NCI-H1436 treated with DMSO at 0.1 percent for 48 hours (cell line): Measurements from ENCODE around the gene SETBP1.

ENCODE experiments used
- DNase-seq: peaks from one replicate; lab custom pipeline; 2025; lab: John Stamatoyannopoulos, UW

SETBP1 gene

GRCh38 chr18:45069546-45069945, 388.9 kb downstream of the SETBP1 start:
- DNase-seq, result no peak

- no peak for DNase-seq
Observed at GRCh38 chr18:45071956-45072355, 391.3 kb downstream of the SETBP1 start.

DNA sequence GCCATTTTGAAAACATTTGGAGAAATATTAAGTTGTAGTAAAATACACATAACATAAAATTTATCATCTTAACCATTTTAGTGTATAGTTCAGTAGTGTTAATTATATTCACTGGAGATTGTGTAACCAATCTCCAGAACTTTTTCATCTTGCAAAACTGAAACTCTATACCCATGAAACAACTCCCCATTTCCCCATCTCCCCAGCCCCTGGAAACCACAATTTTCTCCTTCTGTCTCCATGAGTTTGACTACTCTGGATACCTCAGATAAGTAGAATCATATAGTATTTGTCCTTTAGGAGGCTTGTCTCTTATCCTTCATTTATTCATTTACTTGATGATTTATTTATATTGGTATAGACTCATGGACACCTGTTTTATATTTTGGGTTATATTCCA, 392.9 kb downstream of the SETBP1 start:
- DNase-seq, result no peak

DNA sequence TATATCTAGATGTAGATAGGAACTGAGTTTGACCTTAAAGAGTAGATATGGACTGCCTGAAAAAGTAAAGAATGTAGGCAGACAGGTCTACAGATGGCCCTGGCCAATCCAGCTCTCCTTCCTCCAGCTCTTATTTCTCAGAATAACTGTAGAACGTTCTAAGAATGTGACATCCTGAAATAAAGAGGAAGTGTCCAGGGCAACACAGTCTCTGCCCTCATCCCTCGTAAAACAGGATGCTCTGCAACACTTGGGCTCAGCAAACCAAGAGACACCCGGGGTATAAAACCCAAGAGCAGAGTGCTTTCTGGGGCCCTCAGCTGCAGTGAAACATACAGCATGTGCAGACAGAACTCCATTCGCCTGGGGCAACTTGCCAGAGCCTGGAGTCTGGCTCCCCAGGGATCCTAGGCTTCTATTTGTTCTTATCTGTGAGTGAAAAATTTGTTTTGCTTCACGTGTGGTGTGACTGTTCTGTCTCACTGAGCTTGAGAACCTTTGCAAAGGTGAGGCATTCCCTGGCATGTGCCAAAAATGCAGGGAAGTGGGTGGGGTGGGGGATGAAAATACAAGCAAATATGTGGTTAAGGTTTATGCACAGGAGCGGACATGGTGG, 401.0 kb downstream of the SETBP1 start:
- no peak for DNase-seq

GRCh38 chr18:45083226-45083855, 402.7 kb downstream of the SETBP1 start:
- no peak for DNase-seq

DNA sequence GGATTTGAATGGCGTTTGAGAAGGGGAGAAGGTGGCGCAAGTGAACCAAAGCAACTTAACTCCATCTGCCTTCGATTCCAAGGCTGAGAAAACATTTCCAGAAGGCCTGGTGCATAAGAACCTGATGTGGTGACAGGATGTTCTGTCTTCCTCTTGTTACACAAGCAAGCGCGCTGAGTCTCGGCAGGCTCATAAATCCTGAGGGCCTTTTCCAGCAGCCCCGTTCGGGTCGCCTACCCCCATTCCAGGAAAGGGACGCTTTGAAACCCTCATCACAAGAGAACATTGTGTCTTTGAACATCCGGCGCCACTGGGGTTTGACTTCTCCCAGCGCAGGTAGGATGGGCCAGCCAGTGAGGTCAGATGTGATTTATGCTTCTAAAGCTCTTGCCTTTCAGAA, 403.5 kb downstream of the SETBP1 start:
- DNase-seq, result no peak

- no peak for DNase-seq
Observed at GRCh38 chr18:45085916-45086624, 405.4 kb downstream of the SETBP1 start.

GRCh38 chr18:45086777-45087176, 406.1 kb downstream of the SETBP1 start:
- no peak for DNase-seq

DNA sequence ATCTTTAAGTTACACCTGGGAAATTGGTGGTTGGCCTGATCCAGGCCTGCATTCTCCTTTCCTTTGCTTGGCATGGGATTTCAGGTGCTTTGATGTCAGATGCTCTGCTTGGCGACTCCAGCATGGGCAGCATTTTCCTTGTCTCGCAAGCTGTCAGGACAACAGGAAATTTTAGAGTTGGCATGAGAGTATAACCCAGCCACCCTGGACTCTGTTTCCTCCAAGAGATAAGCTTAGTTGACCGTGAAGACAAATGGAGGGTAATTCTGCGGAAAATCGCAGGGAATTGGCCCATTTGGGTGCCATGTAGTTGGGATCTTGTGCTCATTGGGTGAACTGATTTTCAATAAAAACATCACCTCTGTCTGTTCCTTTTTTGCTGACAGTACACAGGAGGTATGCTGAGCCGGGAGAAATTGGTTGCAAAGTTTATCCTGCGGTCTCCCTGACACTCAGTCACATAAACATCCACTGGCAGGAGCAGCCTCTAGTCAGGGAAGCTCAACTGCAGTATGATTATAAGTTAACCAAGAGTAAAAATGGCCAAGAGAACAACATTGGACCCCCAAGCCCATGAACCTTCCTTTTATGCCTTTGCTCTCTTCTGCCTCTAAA, 409.9 kb downstream of the SETBP1 start:
- no peak for DNase-seq

GRCh38 chr18:45100321-45101105, 419.8 kb downstream of the SETBP1 start:
- DNase-seq, result no peak

GRCh38 chr18:45102126-45102525, 421.4 kb downstream of the SETBP1 start:
- DNase-seq, result no peak

DNA sequence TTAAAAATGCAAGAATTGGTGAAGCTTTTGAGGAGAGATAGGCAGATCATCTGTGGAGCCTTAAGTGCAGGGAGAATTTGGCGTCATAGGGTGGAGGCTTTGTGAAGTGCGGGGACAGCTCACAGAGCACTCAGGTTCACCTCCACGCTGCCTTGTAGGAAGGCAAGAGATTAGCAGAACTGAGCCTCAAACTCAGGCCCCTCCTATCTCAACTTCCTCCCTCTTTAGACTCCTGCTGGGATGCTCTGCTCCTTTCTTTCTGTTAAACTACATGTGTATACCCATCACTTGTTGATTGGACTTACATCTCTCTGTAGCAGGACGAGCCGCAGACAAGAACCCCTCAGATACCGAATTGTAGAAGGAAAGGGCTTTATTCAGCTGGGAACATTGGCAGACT, 422.2 kb downstream of the SETBP1 start:
- DNase-seq, result no peak

DNA sequence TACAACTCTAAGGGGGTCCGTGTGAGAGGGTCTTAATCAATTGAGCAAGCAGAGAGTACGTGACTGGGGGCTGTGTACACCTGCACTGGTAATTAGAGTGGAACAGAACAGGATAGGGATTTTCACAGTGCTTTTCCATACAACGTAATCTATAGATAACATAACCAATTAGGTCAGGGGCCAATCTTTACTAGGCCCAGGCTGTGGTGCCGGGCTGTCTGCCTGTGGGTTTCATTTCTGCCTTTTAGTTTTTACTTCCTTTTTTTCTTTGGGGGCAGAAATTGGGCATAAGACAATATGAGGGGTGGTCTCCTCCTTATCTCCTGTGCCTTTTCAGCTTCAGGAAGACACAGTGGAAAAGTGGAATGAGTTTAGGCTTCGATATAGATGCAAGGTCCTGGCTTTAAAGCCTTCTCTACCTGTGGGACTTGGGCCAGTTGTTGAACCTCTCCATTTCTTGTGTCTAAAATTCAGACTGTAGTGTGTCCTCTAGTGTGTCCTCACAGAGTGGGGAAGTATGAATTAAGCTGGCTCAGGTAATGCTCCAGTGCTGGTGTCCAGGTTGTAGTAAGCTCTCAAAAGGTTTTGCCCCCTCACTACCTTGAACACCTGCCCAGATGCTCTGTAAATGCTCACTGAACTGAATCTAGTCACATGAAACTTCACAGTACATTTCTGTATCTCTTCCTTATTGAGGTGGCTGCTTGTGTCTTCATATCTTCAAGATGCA, 422.8 kb downstream of the SETBP1 start:
- no peak for DNase-seq

- DNase-seq, result no peak
Observed at GRCh38 chr18:45104049-45104395, 423.3 kb downstream of the SETBP1 start.

DNA sequence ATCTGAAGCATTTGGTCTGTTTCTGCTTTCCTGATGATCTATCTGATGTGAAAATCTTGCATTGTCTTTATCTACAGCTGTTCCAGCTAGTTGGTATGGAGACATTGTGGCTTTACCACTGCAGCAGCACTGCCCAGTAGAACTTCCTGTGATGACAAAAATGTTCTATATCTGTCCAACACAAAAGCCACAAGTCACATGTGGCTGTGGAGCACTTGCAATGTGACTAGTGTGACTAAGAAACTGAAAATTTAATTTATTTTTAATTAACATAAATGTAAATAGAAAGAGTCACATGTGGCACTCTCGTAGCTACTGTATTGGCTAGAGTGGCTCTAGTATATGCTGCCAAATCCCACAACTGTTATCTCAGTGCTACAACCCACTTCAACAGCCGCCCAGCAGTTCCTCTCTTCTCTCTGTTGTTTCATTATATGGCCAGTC, 425.7 kb downstream of the SETBP1 start:
- DNase-seq, result no peak

DNA sequence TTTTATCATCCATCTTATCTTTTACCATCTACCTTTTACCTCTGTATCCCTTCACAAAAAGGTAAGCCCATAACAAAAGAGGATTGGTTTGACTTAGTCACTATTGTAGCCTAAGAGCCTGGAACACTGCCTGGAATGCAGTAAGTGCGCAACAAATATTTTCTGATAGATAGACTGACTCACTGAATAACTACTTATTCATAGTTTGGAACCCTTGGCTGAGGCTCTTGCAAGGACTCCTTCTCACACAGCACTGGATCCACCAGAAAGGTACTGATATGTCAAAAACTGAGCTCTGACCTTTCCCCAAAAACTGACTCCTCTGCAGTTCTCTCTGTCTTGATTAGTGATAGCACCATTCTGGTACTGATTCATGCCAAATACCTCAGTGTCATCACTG, 426.7 kb downstream of the SETBP1 start:
- DNase-seq, result no peak

- DNase-seq, result no peak
Observed at GRCh38 chr18:45108754-45109153, 428.1 kb downstream of the SETBP1 start.

GRCh38 chr18:45109271-45109670, 428.6 kb downstream of the SETBP1 start:
- no peak for DNase-seq

DNA sequence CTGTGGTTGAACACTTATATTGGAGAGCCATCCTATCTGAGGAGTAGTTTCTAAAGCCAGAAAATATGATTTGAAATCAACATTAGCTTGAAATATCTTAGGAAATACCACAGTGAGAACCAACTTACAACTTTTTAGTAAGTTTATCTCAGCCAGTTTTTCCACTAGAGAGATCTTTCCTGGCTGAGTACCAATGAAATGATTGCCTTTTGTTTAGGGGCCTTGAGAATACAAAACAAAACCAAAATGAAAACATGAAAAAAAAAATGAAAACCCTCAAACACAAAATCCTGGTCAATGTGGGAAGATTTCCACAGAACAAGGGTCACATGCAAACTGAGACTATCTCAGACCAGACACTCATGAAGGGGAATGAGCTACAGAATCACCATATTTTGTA, 429.0 kb downstream of the SETBP1 start:
- no peak for DNase-seq

DNA sequence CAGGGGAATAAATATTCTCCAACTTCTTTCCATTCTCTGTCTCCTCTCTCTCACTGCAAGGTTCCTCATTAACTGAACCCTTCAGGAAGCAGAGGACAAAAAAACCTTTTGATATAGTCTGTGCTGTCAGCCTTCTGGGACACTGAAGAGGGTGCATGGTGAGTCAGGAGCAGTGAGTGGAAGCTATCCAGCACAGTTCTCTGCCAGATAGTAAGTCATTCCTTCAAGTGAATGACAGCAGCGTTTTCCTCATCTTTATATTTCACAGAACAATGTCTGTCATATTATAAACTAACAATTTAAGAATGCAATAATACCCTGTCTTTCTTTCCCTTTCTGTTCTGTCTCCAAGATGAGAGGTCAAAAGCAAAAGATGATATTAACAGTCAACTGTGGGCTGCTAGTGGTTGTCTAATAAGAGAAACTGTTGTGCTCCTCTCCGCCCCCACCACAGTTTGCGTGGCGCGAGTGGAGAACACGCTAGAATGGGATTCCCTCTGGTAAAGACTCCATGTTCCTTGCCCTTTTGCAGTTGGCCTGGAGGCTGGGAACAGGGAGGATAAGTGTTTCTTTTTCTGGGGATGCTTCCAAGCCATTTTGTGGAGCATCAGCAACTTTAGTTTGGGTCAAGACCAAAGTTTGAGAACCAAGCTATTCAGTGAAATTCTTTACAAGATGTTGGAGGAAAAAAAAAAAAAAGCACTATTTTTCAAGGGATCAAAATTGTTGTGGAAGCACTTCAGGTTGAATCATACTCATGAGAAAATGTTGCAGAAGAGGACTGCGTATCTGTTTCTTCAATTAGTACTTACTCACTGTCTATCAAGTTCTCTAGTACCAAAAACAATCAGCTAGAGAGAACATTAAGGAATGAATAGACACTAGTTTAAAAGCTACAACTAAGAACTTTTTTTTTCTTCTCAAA, 430.2 kb downstream of the SETBP1 start:
- DNase-seq, result no peak

DNA sequence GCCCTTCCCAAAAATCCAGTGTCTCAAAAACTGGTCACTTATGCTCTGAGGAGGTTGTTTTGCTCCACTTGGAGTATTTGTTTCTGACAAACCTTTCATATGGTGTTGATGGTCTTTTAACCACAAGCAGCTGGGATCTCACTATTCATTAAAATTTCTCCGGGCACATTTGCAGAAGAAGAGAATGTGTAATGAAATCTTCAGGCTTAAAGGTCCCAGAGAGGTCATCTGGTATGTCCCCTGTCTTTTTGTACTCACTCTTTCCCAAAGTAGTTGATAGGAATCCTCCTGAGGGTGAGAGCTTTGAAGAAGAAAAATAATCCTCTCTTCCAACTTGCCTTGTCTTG, 430.8 kb downstream of the SETBP1 start:
- no peak for DNase-seq
